EL (cell line): ENCODE measurements around the gene TMEM190.
"Not testable (repeated sequence)": the region's sequence is repeated elsewhere in the genome, so short reads cannot be mapped to it uniquely, and the experiment has no call there.

Source experiments
- DNase-seq: peaks from one replicate; pipeline ENCODE4 v3.0.0-alpha.2; 2016

Gene TMEM190

GRCh38 chr19:55376241-55376933 is at the start of gene TMEM190:
TSS of gene TMEM190 (plus strand) at chr19:55376826. CDS start at chr19:55376854, 28 bp downstream.
- DNase-seq: no peak

GRCh38 chr19:55328774-55329318 is 47.8 kb upstream of the TMEM190 start:
- not testable (repeated sequence) for DNase-seq

DNA sequence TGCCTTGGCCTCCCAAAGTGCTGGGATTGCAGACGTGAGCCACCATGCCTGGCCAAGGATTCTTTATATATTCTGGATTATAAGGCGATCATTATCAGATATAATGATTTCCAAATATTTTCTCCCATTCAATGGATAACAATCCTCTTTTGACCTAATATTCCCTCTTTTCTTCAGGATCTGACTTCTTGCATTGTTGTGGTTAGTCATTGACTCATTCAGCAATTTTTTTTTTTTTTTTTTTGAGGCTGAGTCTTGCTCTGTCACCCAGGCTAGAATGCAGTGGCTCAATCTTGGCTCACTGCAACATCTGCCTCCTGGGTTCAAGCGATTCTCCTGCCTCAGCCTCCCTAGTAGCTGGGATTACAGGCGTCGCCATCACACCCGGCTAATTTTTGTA is 46.8 kb upstream of the TMEM190 start:
- peak; percentile 47 for DNase-seq

DNA sequence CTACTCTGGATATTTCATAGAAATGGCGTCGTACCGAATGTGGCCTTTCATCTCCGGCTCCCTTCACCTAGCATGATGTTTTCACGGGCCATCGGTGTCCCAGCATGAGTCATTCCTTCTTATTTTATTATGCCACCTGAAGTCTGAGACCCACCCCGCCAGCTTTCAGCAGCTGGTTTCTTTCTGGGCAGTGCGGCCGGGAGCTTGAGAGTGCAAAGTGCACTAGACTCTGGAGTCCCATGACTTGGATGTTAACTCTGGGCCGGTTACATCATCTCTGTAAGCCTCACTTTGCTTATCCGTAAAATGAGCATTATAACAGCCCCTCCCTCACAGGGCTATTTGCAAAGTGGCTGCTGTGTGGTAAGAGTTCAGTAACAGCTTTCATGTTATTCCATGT is 42.8 kb upstream of the TMEM190 start:
- DNase-seq: no peak

- DNase-seq: peak; percentile 49
Measured at GRCh38 chr19:55336101-55336500, 40.5 kb upstream of the TMEM190 start.

GRCh38 chr19:55339105-55339888 is 37.3 kb upstream of the TMEM190 start, which contains the start of gene KMT5C:
TSS of gene KMT5C (plus strand) at chr19:55339876. CDS start at chr19:55341937, 2,061 bp downstream.
- DNase-seq: peak; percentile 100

DNA sequence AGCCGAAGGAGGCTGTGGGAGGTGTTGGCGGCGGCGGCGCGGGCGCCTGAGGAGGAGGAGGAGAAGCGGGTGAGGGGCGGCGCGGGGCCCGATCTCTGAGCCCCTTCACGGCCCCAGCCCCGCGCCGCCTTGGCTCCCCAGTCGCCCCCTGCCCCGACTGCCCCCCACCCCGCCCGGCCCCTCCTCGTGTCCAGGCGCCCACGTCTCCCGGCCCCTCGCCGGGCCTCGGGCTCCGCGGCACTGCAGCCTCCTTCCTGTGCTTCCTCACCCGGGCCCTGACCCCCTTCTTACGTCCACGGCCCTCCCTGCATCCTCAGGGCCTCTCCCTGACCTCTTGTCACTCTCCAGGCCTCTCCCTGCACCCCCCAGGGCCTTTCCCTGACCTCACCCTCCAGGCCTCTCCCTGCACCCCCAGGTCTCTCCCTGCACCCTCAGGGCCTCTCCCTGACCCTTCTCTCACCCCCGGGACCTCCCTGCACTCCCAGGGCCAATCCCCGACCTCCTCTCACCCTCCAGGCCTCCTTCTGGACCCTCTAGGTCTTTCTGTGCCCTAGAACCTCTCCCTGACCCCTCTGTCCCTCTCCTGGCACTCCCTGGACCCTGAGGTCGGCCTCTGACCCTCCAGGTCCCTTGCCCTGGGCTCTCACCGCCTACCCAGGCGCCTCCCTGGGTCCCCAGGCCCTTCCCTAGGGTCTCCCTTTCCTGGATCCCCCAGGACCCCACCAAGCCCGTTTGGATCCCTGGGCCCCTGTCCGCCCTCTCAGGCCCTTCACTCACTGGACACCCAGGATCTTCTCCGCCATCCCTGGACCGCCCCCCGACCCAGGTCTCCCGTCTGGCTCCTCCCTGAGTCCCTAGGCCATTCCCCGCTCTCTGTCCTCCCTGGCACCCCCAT is 36.5 kb upstream of the TMEM190 start:
- no peak for DNase-seq

DNA sequence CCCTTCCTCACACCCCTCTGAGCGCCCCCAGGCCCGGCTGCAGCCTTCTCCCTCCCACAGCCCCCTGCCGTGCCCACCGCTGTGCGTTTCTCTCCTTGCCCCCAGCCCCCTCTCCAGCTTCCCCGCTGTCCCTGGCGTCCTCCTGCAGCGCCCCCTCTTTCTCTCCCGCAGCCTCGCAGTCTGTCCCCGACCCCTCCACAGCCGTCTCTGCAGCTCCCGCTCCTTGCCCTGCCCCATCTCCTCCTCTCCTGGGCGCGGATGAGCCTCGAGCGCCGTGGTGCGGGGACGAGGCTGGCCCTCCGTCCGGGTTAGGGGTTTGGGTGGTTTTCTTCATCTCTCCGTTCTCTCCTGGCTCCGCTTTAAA is 35.9 kb upstream of the TMEM190 start:
- DNase-seq: no peak

DNA sequence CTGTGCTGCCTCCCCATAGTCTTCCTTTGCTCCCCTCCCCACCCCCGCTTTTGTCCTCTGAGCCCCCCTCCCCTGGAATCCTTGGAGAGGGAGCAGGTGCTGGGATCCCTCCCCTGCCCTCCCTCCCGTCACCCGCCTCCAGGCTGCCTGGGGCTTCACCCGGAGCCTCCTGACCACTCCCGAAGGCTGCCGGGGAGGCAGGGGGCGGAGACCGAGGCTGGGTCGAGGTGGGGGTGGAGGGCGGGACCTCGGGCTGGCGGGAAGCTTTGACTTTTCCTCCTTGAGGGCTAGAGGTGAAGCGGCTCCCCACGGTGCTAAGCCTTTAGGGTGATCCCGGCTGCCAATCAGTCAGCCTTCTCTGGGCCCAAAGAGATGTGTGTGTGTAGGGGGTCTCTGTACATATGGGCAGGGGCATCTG is 35.4 kb upstream of the TMEM190 start:
- peak; percentile 69 for DNase-seq

DNA sequence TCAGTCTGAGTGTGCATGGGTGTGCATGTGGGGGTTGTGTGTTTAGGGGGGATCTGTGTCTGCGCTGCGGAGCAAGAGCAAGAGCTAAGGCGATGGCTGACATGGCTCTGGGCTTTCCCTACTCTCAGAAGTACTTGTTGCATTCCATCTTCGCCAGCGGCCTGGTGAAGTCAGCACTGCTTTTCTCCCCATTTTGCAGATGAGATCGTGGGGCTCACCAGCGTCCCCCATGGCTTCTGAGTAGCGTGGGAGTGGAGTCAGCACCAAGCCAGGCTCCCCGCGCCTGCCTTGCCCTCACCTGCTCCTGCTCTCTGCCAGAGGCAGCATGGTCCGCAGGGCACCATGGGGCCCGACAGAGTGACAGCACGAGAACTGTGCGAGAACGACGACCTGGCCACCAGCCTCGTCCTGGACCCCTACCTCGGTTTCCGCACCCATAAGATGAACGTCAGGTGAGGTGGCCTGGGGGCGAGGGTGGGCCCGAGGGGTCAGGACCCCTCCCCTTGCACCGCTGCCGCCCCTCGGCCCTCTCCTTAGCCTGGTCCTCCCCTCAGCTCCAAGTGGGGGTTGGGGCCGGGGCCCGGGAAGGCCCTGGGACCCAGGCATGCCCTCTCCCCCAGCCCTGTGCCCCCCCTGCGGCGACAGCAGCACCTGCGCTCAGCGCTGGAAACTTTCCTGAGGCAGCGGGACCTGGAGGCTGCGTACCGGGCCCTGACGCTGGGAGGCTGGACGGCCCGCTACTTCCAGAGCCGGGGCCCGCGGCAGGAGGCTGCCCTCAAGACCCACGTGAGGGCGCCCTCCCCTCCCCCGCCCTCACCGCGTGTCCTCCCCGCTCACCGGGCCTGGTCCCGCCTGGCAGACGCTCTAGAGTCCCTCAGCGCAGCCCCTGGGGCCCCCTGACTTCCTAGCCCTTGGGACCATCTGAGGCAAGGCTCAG is 34.8 kb upstream of the TMEM190 start:
- no peak for DNase-seq

- peak; percentile 46 for DNase-seq
Measured at GRCh38 chr19:55344444-55344843, 32.2 kb upstream of the TMEM190 start.

DNA sequence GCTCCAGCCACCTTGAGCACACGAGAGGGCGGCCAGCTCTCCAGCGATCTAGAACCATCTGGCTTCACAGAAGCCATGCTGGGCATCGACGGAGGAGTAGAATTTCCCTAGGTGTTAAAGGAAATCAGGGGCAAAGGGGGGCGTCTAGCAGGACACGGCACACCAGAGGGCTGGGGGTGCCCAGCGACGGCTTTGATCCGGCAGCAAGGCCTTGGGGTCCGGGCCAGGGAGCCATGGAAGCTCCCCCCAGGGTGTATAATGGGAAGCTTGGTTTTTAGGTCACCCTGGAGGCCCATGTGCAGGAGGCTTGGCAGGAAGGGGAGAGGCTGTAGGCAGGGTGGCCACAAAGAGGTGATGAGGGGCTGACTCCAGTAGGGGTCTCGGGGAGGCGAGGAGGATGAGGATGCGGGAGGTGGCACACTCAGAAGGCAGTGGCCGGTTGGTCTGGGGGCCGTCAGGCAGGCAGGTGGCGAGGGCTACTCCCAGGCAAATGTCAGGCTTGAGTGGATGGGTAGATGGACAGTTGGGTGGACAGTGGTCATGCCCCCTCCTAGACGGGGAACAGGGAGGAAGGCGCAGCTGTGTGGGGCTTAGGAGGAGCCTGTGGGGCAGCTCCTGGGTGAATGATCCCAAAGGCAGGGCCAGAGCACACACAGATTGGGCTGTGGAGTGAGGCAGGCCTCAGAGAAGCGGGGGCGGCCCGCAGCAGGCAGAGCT is 31.4 kb upstream of the TMEM190 start:
- no peak for DNase-seq

DNA sequence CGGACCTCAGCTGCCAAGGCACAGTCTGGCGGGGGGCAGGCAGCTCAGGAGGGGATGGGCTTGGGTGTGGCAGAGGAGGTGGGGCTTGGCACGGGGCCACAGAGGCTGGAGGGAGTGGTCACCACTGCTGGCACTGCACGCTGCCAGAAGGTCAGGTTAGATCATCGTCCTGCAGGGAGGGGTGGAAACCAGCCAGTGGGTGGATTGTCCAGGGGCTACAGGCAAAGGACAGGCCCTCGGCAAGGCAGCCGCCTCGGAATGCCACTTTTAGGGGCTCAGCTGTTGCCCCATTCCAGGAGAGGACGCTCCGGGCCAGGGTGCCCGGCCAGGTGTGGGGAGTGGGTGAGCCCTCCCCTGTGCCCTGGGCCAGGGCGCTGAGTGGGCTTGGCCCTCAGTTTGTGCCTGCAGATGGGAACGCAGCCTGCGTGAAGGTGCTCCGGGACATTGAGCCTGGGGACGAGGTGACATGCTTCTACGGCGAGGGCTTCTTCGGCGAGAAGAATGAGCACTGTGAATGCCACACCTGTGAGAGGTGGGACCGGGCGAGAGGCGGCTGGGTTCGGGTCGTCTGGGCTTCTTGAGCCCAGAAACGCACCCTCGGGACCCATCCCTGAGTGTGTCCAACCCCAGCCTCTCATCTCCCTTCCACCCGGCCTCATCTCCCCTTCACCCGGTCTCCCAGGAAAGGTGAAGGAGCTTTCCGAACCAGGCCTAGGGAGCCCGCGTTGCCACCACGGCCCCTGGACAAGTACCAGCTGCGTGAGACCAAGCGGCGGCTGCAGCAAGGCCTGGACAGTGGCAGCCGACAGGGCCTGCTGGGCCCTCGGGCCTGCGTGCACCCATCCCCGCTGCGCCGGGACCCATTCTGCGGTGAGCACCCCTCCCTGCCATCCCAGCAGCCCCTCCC is 30.6 kb upstream of the TMEM190 start:
- peak; percentile 30 for DNase-seq

DNA sequence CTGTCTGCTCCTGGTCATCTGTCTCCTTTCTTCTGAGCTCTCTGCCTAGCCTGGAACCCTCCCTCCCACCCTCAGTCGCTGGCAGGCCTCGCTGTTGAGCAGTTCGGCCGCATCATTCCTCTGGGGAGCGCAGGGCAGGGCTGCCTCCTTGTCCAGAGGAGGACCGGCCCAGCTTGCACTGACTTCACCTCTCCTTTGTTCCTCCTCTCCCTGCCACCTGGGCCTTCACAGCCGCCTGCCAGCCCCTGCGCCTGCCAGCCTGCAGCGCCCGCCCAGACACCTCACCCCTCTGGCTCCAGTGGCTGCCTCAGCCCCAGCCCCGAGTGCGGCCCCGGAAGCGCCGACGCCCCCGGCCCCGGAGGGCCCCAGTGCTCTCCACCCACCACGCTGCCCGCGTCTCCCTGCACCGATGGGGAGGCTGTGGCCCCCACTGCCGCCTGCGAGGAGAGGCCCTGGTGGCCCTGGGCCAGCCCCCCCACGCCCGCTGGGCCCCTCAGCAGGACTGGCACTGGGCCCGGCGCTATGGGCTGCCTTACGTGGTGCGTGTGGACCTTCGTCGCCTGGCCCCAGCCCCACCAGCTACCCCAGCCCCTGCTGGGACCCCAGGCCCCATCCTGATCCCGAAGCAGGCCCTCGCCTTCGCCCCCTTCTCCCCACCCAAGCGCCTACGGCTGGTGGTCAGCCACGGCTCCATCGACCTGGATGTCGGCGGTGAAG is 29.7 kb upstream of the TMEM190 start:
- no peak for DNase-seq

DNA sequence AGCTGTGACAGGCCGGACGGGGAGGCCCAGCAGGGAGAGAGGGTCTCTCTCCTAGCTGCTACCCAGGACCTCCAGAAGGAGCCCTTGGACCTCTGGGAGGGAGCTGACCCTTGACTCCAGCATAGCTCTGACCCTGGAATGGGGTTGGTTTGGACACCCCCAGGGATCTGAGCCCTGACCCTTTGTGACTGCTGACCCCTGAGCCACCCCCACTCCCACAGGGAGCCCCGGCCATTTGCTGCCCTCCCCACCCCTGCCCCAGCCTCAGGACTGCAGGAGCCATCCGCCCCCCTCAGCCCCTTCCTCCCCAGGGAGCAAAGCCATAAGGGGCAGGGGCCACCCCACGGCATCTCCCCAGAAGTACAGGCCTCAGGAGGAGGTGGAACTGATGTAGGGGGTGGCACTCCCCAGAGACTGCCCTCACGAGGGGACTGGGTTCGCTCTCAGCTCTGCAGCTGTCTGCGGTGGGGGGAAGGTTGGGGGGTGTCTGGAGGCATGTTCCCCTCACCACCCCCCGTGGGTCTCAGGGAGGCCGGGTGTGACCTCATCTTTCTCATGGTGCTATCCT is 29.1 kb upstream of the TMEM190 start:
- DNase-seq: no peak

- no peak for DNase-seq
Measured at GRCh38 chr19:55348317-55349034, 28.1 kb upstream of the TMEM190 start.

- no peak for DNase-seq
Measured at GRCh38 chr19:55350620-55351315, 25.9 kb upstream of the TMEM190 start.

- DNase-seq: no peak
Measured at GRCh38 chr19:55352040-55352439, 24.6 kb upstream of the TMEM190 start.
